K562 (cell line): ENCODE measurements around the gene PRR15L. TPM values are rescaled to one million over a fixed set of nuclear protein-coding genes. Genes with fewer than 3 reads are reported as not detected.

Source experiments
- FIP1L1 ChIP-seq: fragments of 200-400 bp; formaldehyde crosslinking; IDR thresholded peaks from 2 replicates; pipeline ENCODE4 v1.6.1; 2018; ENCODE audit warnings: mild to moderate bottlenecking, low read depth, low read length; ENCODE audit not compliant: poor library complexity, severe bottlenecking
- IFI16 ChIP-seq: fragments of 250-450 bp; sonication (Bioruptor Pico); IDR thresholded peaks from 2 replicates; pipeline ENCODE4 v2.1.2; 2022; ENCODE audit warnings: mild to moderate bottlenecking, inconsistent platforms
- KLF16 ChIP-seq: IDR thresholded peaks from 2 replicates; pipeline ENCODE4 v1.6.1; 2016; ENCODE audit warnings: antibody characterized with exemption
- SLC30A9 ChIP-seq: fragments of 250-450 bp; sonication (Bioruptor Pico); IDR thresholded peaks from 2 replicates; pipeline ENCODE4 v1.8.0; 2022; ENCODE audit warnings: mild to moderate bottlenecking, moderate library complexity
- SNIP1 ChIP-seq: fragments of 450-650 bp; IDR thresholded peaks from 2 replicates; pipeline ENCODE4 v1.7.1; 2017; ENCODE audit warnings: low read depth, mild to moderate bottlenecking
- SRSF3 ChIP-seq: fragments of 200-400 bp; formaldehyde crosslinking; IDR thresholded peaks from 2 replicates; pipeline ENCODE4 v1.6.1; 2016; ENCODE audit warnings: mild to moderate bottlenecking, low read length, moderate library complexity; ENCODE audit not compliant: insufficient read depth
- TEAD2 ChIP-seq: fragments of 450-650 bp; IDR thresholded peaks from 2 replicates; pipeline ENCODE4 v1.6.1; 2016; ENCODE audit warnings: missing genetic modification characterization, control low read depth, missing compliant biosample characterization
- ZKSCAN1 ChIP-seq: fragments of 150-350 bp; IDR thresholded peaks from 2 replicates; pipeline ENCODE4 v1.6.1; 2016; ENCODE audit warnings: low read depth, low read length
- ZNF3 ChIP-seq: fragments of 250-450 bp; sonication (Bioruptor Pico); IDR thresholded peaks from 2 replicates; pipeline ENCODE4 v1.5.0; 2021; ENCODE audit warnings: mild to moderate bottlenecking, moderate library complexity
- ZNF778 ChIP-seq: fragments of 450-650 bp; formaldehyde crosslinking; IDR thresholded peaks from 2 replicates; pipeline ENCODE4 v1.4.0; 2020; ENCODE audit warnings: mild to moderate bottlenecking, moderate library complexity
- polyA plus RNA-seq, 8 experiments: library from polyadenylated mRNA; depleted of rRNA in 4 of 8; stranded (reverse) in 5 of 8; unstranded in 3 of 8; fragments of >200 nt; fragmentation: Nextera tagmentation in 2 of 8; fragmentation: Illumina TruSeq in 1 of 8; extraction: Ambion mirVana in 2 of 8; extraction: Trizol in 1 of 8; gene quantifications; 2 replicates each; pipeline versions ENCODE4 v1.2.1 to v1.2.3, GENCODE V29; 2011 to 2014; ENCODE audit warnings: inconsistent platforms in 1 of 8, missing spikeins in 1 of 8
- total RNA-seq, 7 experiments: library from RNA; depleted of rRNA in 6 of 7; stranded (reverse); fragments of >200 nt in 6 of 7; fragmentation: Illumina TruSeq in 2 of 7; extraction: Trizol in 2 of 7; gene quantifications; 2 replicates each; pipeline versions ENCODE4 v1.2.1 to v1.2.3, GENCODE V29; 2011 to 2021; ENCODE audit warnings: low replicate concordance in 1 of 7
- TF ChIP-seq, protein P1 (sequence below): sonication (generic); formaldehyde crosslinking; IDR thresholded peaks from 2 replicates; pipeline ENCODE4 v1.8.1; 2023; ENCODE audit warnings: mild to moderate bottlenecking, missing genetic modification reagents
- TF ChIP-seq, protein P2 (sequence below): sonication (generic); formaldehyde crosslinking; IDR thresholded peaks from 2 replicates; pipeline ENCODE4 v1.8.1; 2023; ENCODE audit warnings: missing genetic modification reagents, mild to moderate bottlenecking, borderline replicate concordance
- TF ChIP-seq, protein P3 (sequence below), 2 experiments: fragments of 450-650 bp; conservative IDR thresholded peaks; 2 replicates each; pipeline ENCODE4 v1.6.1; 2017; ENCODE audit warnings: mild to moderate bottlenecking in 2 of 2, moderate library complexity in 2 of 2

Gene PRR15L
- total and polyA plus RNA-seq, 9 of the 15 experiments (the other 6 are each of a cell fraction or from before 2014, with no cell fraction given), result 0.03 TPM; not detected in 8

DNA sequence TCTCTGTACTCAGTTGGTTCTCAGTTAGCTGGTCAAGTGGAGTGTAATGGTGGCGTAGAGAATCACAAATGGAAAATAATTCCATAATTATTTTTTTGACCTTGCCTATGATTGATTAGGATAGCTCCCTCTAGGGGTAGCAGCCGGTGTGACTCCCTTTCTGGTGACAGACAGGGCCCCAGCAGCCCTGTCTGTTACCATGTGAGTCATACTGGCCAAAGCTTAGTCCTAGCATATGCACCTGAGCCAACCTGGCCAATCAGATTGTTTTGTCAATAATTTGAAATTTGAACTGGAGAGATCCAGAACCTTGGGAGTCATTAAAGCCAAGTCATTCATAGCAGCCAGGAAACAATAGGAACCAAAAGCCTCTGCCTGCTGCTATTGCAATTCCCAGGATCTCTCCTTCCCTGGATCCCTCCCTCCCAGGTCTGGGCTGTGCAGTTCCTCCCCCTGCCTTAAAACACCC, 10.7 kb downstream of the PRR15L start (continued):
- TF ChIP-seq, protein P1, sequence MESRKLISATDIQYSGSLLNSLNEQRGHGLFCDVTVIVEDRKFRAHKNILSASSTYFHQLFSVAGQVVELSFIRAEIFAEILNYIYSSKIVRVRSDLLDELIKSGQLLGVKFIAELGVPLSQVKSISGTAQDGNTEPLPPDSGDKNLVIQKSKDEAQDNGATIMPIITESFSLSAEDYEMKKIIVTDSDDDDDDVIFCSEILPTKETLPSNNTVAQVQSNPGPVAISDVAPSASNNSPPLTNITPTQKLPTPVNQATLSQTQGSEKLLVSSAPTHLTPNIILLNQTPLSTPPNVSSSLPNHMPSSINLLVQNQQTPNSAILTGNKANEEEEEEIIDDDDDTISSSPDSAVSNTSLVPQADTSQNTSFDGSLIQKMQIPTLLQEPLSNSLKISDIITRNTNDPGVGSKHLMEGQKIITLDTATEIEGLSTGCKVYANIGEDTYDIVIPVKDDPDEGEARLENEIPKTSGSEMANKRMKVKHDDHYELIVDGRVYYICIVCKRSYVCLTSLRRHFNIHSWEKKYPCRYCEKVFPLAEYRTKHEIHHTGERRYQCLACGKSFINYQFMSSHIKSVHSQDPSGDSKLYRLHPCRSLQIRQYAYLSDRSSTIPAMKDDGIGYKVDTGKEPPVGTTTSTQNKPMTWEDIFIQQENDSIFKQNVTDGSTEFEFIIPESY (CRISPR knock-in tag), result peak; percentile 47; the same call in 1 of the 2 replicates
- TF ChIP-seq, protein P2, sequence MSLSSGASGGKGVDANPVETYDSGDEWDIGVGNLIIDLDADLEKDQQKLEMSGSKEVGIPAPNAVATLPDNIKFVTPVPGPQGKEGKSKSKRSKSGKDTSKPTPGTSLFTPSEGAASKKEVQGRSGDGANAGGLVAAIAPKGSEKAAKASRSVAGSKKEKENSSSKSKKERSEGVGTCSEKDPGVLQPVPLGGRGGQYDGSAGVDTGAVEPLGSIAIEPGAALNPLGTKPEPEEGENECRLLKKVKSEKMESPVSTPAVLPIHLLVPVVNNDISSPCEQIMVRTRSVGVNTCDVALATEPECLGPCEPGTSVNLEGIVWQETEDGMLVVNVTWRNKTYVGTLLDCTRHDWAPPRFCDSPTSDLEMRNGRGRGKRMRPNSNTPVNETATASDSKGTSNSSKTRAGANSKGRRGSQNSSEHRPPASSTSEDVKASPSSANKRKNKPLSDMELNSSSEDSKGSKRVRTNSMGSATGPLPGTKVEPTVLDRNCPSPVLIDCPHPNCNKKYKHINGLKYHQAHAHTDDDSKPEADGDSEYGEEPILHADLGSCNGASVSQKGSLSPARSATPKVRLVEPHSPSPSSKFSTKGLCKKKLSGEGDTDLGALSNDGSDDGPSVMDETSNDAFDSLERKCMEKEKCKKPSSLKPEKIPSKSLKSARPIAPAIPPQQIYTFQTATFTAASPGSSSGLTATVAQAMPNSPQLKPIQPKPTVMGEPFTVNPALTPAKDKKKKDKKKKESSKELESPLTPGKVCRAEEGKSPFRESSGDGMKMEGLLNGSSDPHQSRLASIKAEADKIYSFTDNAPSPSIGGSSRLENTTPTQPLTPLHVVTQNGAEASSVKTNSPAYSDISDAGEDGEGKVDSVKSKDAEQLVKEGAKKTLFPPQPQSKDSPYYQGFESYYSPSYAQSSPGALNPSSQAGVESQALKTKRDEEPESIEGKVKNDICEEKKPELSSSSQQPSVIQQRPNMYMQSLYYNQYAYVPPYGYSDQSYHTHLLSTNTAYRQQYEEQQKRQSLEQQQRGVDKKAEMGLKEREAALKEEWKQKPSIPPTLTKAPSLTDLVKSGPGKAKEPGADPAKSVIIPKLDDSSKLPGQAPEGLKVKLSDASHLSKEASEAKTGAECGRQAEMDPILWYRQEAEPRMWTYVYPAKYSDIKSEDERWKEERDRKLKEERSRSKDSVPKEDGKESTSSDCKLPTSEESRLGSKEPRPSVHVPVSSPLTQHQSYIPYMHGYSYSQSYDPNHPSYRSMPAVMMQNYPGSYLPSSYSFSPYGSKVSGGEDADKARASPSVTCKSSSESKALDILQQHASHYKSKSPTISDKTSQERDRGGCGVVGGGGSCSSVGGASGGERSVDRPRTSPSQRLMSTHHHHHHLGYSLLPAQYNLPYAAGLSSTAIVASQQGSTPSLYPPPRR (CRISPR knock-in tag), result no peak
- TF ChIP-seq, protein P3, sequence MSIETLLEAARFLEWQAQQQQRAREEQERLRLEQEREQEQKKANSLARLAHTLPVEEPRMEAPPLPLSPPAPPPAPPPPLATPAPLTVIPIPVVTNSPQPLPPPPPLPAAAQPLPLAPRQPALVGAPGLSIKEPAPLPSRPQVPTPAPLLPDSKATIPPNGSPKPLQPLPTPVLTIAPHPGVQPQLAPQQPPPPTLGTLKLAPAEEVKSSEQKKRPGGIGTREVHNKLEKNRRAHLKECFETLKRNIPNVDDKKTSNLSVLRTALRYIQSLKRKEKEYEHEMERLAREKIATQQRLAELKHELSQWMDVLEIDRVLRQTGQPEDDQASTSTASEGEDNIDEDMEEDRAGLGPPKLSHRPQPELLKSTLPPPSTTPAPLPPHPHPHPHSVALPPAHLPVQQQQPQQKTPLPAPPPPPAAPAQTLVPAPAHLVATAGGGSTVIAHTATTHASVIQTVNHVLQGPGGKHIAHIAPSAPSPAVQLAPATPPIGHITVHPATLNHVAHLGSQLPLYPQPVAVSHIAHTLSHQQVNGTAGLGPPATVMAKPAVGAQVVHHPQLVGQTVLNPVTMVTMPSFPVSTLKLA (conservative IDR thresholded peaks at IDR 0.05), result peak in 1 of 2 experiments; percentile 40; a peak in 1 of 4 replicates
- TF ChIP-seq ZNF778 (no peak), ZNF3 (CRISPR knock-in tag) (no peak), TEAD2 (no peak), KLF16 (peak; percentile 61; the same call in 1 of the 2 replicates), SRSF3 (no peak), IFI16 (CRISPR knock-in tag) (no peak), SLC30A9 (CRISPR knock-in tag) (no peak), ZKSCAN1 (no peak), SNIP1 (no peak), FIP1L1 (no peak)
